NCI-H748 (cell line): ENCODE data around the gene VNN1.
"Not testable (repeated sequence)": the region's sequence is repeated elsewhere in the genome, so short reads cannot be mapped to it uniquely, and the experiment has no call there.

Experiments used
- DNase-seq: peaks from one replicate; lab custom pipeline; 2025; ENCODE audit not compliant: unreplicated experiment; lab: John Stamatoyannopoulos, UW

Gene VNN1

DNA sequence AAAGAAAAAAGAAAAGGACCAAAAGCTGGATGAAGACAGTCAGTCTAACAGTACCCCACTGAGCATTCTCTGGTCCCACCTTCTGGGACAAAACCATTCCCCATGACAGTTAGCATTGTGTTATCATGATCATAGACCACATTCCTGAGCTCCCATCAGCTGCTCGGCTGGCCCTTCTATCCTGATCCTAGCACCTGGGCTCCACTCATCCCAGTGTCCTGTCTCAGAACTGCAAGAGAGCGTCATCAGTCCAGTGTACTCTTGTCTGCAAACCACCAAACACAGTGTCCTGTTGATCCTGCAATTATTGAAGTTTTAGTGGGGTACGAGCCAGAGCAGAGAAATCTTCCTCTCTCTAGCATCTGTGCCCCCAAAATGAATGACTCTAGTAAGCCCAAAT lies 38.9 kb downstream of the VNN1 start:
- DNase-seq = no peak

- peak; percentile 28 for DNase-seq
Measured at GRCh38 chr6:132673376-132674094, 40.3 kb downstream of the VNN1 start.

GRCh38 chr6:132671295-132671694 lies 42.6 kb downstream of the VNN1 start:
- DNase-seq = no peak

- peak; percentile 58 for DNase-seq
Measured at GRCh38 chr6:132669690-132670291, 44.1 kb downstream of the VNN1 start.

DNA sequence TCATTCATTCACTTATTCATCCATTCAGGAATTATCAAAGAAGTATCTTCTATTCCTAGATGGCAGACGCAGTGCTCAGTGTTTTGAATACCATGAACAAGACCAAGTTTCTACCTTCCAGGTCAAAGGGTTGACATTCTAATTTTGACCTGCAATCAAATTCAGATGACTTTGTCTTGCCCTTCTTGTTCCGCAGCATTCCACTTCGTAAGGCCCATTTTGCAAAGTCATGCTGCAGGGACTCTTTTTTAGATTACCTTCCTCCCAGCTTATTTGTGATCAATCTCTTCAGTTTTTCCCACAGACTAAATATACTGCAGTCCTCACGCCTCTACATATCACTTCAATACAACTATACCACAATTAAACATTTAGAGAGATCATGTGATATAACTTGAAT lies 47.7 kb downstream of the VNN1 start:
- no peak for DNase-seq

GRCh38 chr6:132664309-132665034 lies 49.4 kb downstream of the VNN1 start:
- DNase-seq = no peak

GRCh38 chr6:132663661-132664060 lies 50.2 kb downstream of the VNN1 start:
- no peak for DNase-seq

- no peak for DNase-seq
Measured at GRCh38 chr6:132661906-132662305, 51.9 kb downstream of the VNN1 start.

GRCh38 chr6:132659082-132659481 lies 54.8 kb downstream of the VNN1 start, which contains the start of gene TAAR1:
TAAR1 (minus strand) TSS chr6:132659182; CDS start chr6:132646003, 13,179 bp downstream.
- peak; percentile 24 for DNase-seq

- no peak for DNase-seq
Measured at GRCh38 chr6:132651062-132651461, 62.8 kb downstream of the VNN1 start.

- DNase-seq = no peak
Measured at GRCh38 chr6:132650429-132650828, 63.4 kb downstream of the VNN1 start.

GRCh38 chr6:132648828-132649227 lies 65.0 kb downstream of the VNN1 start:
- no peak for DNase-seq

GRCh38 chr6:132648356-132648755 lies 65.5 kb downstream of the VNN1 start:
- no peak for DNase-seq

DNA sequence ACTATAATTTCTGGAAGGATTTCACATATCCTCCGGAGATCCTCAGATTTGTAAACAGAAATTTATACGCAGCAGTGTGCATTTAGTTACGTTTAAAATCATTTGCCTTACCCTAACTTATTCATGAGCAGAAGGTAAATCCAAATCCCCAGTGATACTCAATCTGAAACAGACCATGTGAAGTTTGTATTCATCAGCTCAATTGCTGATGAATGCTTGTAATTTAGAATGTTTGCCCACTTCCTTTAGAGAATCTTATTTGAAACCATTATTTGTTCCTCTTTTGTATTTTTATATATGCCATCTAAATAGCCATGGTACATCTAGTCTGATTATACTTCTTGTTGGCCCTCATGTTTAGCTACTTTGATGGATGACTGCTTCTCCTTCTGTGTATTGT lies 70.3 kb downstream of the VNN1 start:
- DNase-seq = no peak

DNA sequence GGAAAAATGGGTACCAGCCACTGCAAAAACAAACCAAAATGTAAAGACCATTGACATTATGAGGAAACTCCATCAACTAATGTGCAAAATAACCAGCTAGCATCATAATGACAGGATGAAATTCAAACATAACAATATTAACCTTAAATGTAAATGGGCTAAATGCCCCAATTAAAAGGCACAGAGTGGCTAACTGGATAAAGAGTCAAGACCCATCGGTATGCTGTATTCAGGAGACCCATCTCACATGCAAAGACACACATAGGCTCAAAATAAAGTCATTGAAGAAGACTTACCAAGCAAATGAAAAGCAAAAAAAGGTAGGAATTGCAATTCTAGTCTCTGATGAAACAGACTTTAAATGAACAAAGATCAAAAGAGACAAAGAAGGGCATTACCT lies 76.7 kb downstream of the VNN1 start:
- DNase-seq = not testable (repeated sequence)

DNA sequence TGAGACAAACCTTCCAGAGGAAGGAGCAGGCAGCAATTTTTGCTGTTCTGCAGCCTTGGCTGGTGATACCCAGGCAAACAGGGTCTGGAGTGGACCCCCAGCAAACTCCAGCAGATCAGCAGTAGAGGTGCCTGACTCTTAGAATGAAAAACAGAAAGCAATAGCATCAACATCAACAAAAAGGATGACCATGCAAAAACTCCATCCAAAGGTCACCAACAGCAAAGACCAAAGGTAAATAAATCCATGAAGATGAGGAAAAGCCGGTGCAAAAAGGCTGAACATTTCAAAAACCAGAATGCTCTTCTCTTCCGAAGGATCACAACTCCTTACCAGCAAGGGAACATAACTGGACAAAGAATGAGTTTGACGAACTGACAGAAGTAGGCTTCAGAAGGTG lies 77.9 kb downstream of the VNN1 start:
- DNase-seq = not testable (repeated sequence)

GRCh38 chr6:132635288-132635687 lies 78.6 kb downstream of the VNN1 start:
- not testable (repeated sequence) for DNase-seq

GRCh38 chr6:132634796-132635195 lies 79.1 kb downstream of the VNN1 start:
- no peak for DNase-seq

- no peak for DNase-seq
Measured at GRCh38 chr6:132633362-132633761, 80.5 kb downstream of the VNN1 start.
